Activated naive CD4-positive, alpha-beta T cell treated with anti-CD3 and anti-CD28 coated beads, Interleukin-2, amount 10 ng/mL, durations not matched to agents 7 days and 5 days (primary cell): ENCODE data around the gene INHBA.

Experiments
- CTCF ChIA-PET: fragments of 350-600 bp; sonication (Branson Sonifier 250); formaldehyde crosslinking; loops from one replicate; lab custom pipeline; 2021; ENCODE audit warnings: antibody characterized with exemption; lab: Charles Lee
- DNase-seq: peaks from one replicate; pipeline ENCODE4 v3.0.0-alpha.2; 2020
- H3K27ac Mint-ChIP-seq: one replicate; pipeline ENCODE4 v1.8.0; 2021; ENCODE audit warnings: mild to moderate bottlenecking, moderate library complexity, mixed read lengths
- H3K27me3 Mint-ChIP-seq: one replicate; pipeline ENCODE4 v1.8.0; 2021; ENCODE audit warnings: mild to moderate bottlenecking, mixed read lengths
- H3K36me3 Mint-ChIP-seq: one replicate; pipeline ENCODE4 v1.8.0; 2021; ENCODE audit warnings: mixed read lengths
- H3K4me1 Mint-ChIP-seq: one replicate; pipeline ENCODE4 v1.8.0; 2021; ENCODE audit warnings: mixed read lengths
- H3K4me3 Mint-ChIP-seq: one replicate; pipeline ENCODE4 v1.8.0; 2021; ENCODE audit warnings: mild to moderate bottlenecking, moderate library complexity, mixed read lengths
- H3K9me3 Mint-ChIP-seq: one replicate; pipeline ENCODE4 v1.8.0; 2021; ENCODE audit warnings: mixed read lengths

The INHBA gene

GRCh38 chr7:41730668-41731067, 27.8 kb upstream of the INHBA start:
- Mint-ChIP-seq H3K9me3 (peaks cover 2% of the 10 kb centered on the region), H3K36me3 (no peaks in the 10 kb centered on the region)

GRCh38 chr7:41730161-41730560, 27.3 kb upstream of the INHBA start:
- CTCF ChIA-PET: interaction anchor here (1.4 kb wide), 1 partner anchor 34 kb away, joined by 4 read pairs; no protein-coding TSS in a partner anchor
- Mint-ChIP-seq H3K36me3 (no peaks in the 10 kb centered on the region), H3K9me3 (peaks cover 2% of the 10 kb centered on the region), H3K27ac (no peak overlapping the region), H3K27me3 (peaks cover 6% of the 10 kb centered on the region), H3K4me1 (peaks cover 7% of the 10 kb centered on the region), H3K4me3 (no peak overlapping the region)
- DNase-seq: no peak

More at GRCh38 chr7:41730668-41731067, 27.8 kb upstream of the INHBA start:
- DNase-seq: no peak
- CTCF ChIA-PET: interaction anchor here (1.4 kb wide), 1 partner anchor 34 kb away, joined by 4 read pairs; no protein-coding TSS in a partner anchor
- Mint-ChIP-seq H3K27ac (no peak overlapping the region), H3K27me3 (peaks cover 6% of the 10 kb centered on the region), H3K4me1 (peaks cover 7% of the 10 kb centered on the region), H3K4me3 (no peak overlapping the region)

- Mint-ChIP-seq H3K4me3 (no peak overlapping the region), H3K27me3 (peaks cover 9% of the 10 kb centered on the region), H3K4me1 (peaks cover 7% of the 10 kb centered on the region), H3K9me3 (peaks cover 2% of the 10 kb centered on the region), H3K27ac (no peak overlapping the region), H3K36me3 (no peaks in the 10 kb centered on the region)
- CTCF ChIA-PET: interaction anchor here (1.0 kb wide), 1 partner anchor 17 kb away, joined by 3 read pairs; no protein-coding TSS in a partner anchor
- no peak for DNase-seq
These were observed 26.2 kb upstream of the INHBA start for GRCh38 chr7:41729059-41729458.

GRCh38 chr7:41725013-41725412, 22.1 kb upstream of the INHBA start:
- H3K27ac Mint-ChIP-seq: no peak overlapping the region
- peaks cover 14% of the 10 kb centered on the region for H3K27me3 Mint-ChIP-seq
- no peaks in the 10 kb centered on the region for H3K4me1 Mint-ChIP-seq
- H3K4me3 Mint-ChIP-seq: no peak overlapping the region
- no peak for DNase-seq
- H3K36me3 Mint-ChIP-seq: no peaks in the 10 kb centered on the region
- CTCF ChIA-PET: no interaction called here
- H3K9me3 Mint-ChIP-seq: peaks cover 2% of the 10 kb centered on the region

- Mint-ChIP-seq H3K27me3 (peaks cover 8% of the 10 kb centered on the region), H3K4me3 (no peak overlapping the region), H3K4me1 (no peaks in the 10 kb centered on the region), H3K27ac (no peak overlapping the region), H3K9me3 (no peaks in the 10 kb centered on the region), H3K36me3 (no peaks in the 10 kb centered on the region)
- CTCF ChIA-PET: interaction anchor here (0.7 kb wide), 1 partner anchor 12 kb away, joined by 3 read pairs; no protein-coding TSS in a partner anchor
- DNase-seq: no peak
These were observed 18.0 kb upstream of the INHBA start for GRCh38 chr7:41720886-41721285.

GRCh38 chr7:41720046-41720445, 17.2 kb upstream of the INHBA start:
- H3K4me1 Mint-ChIP-seq: no peaks in the 10 kb centered on the region
- H3K27me3 Mint-ChIP-seq: peaks cover 8% of the 10 kb centered on the region
- H3K9me3 Mint-ChIP-seq: no peaks in the 10 kb centered on the region
- CTCF ChIA-PET: no interaction called here
- no peak overlapping the region for H3K4me3 Mint-ChIP-seq
- DNase-seq: no peak
- no peaks in the 10 kb centered on the region for H3K36me3 Mint-ChIP-seq
- no peak overlapping the region for H3K27ac Mint-ChIP-seq

- H3K4me1 Mint-ChIP-seq: no peaks in the 10 kb centered on the region
- CTCF ChIA-PET: no interaction called here
- H3K9me3 Mint-ChIP-seq: no peaks in the 10 kb centered on the region
- no peak overlapping the region for H3K27ac Mint-ChIP-seq
- no peak for DNase-seq
- H3K4me3 Mint-ChIP-seq: no peak overlapping the region
- no peaks in the 10 kb centered on the region for H3K36me3 Mint-ChIP-seq
- no peaks in the 10 kb centered on the region for H3K27me3 Mint-ChIP-seq
These were observed 13.8 kb upstream of the INHBA start for GRCh38 chr7:41716691-41717090.

- Mint-ChIP-seq H3K27me3 (no peaks in the 10 kb centered on the region), H3K27ac (no peak overlapping the region), H3K4me3 (no peak overlapping the region), H3K4me1 (no peaks in the 10 kb centered on the region), H3K9me3 (no peaks in the 10 kb centered on the region), H3K36me3 (no peaks in the 10 kb centered on the region)
- DNase-seq: no peak
- CTCF ChIA-PET: interaction anchor here (0.9 kb wide), 1 partner anchor 9 kb away, joined by 3 read pairs; no protein-coding TSS in a partner anchor
These were observed 12.1 kb upstream of the INHBA start for GRCh38 chr7:41715000-41715399.

GRCh38 chr7:41711283-41712064, 8.6 kb upstream of the INHBA start:
- Mint-ChIP-seq H3K4me1 (no peaks in the 10 kb centered on the region), H3K27ac (no peak overlapping the region), H3K36me3 (no peaks in the 10 kb centered on the region), H3K4me3 (no peak overlapping the region), H3K9me3 (no peaks in the 10 kb centered on the region), H3K27me3 (peaks cover 7% of the 10 kb centered on the region)
- CTCF ChIA-PET: interaction anchor here (1.0 to 1.4 kb wide), 2 partner anchors 12 to 17 kb away, joined by 3 to 6 read pairs; no protein-coding TSS in a partner anchor
- no peak for DNase-seq

- peaks cover 14% of the 10 kb centered on the region for H3K27me3 Mint-ChIP-seq
- CTCF ChIA-PET: interaction anchor here (1.4 kb wide), 1 partner anchor 12 kb away, joined by 6 read pairs; no protein-coding TSS in a partner anchor
- H3K9me3 Mint-ChIP-seq: no peaks in the 10 kb centered on the region
- no peak overlapping the region for H3K27ac Mint-ChIP-seq
- H3K4me1 Mint-ChIP-seq: peaks cover 4% of the 10 kb centered on the region
- H3K36me3 Mint-ChIP-seq: no peaks in the 10 kb centered on the region
- DNase-seq: no peak
- no peak overlapping the region for H3K4me3 Mint-ChIP-seq
These were observed 7.9 kb upstream of the INHBA start for GRCh38 chr7:41710838-41711237.

GRCh38 chr7:41709621-41710020, 6.7 kb upstream of the INHBA start:
- CTCF ChIA-PET: interaction anchor here (1.1 to 1.2 kb wide), 2 partner anchors 10 to 12 kb away, joined by 3 read pairs; no protein-coding TSS in a partner anchor
- peaks cover 26% of the 10 kb centered on the region for H3K27me3 Mint-ChIP-seq
- no peaks in the 10 kb centered on the region for H3K9me3 Mint-ChIP-seq
- no peak overlapping the region for H3K27ac Mint-ChIP-seq
- peaks cover 11% of the 10 kb centered on the region for H3K4me1 Mint-ChIP-seq
- H3K36me3 Mint-ChIP-seq: no peaks in the 10 kb centered on the region
- H3K4me3 Mint-ChIP-seq: no peak overlapping the region
- no peak for DNase-seq

- DNase-seq: no peak
- CTCF ChIA-PET: interaction anchor here (1.1 to 1.2 kb wide), 2 partner anchors 9 to 13 kb away, joined by 3 read pairs; no protein-coding TSS in a partner anchor
These were observed 5.9 kb upstream of the INHBA start for GRCh38 chr7:41708581-41709358.

GRCh38 chr7:41706228-41706930, 3.5 kb upstream of the INHBA start:
- Mint-ChIP-seq H3K4me1 (peaks cover 16% of the 10 kb centered on the region), H3K27ac (no peak overlapping the region), H3K4me3 (no peak overlapping the region), H3K36me3 (no peaks in the 10 kb centered on the region), H3K9me3 (no peaks in the 10 kb centered on the region), H3K27me3 (peaks cover 40% of the 10 kb centered on the region)
- CTCF ChIA-PET: interaction anchor here (0.8 to 2.2 kb wide), 4 partner anchors 9 to 1375 kb away, joined by 3 to 19 read pairs (median 4); no protein-coding TSS in a partner anchor
- DNase-seq: no peak

More at GRCh38 chr7:41708581-41709358, 5.9 kb upstream of the INHBA start:
- H3K36me3 Mint-ChIP-seq: no peaks in the 10 kb centered on the region
- H3K4me3 Mint-ChIP-seq: no peak overlapping the region
- H3K9me3 Mint-ChIP-seq: no peaks in the 10 kb centered on the region
- H3K27ac Mint-ChIP-seq: no peak overlapping the region
- peaks cover 16% of the 10 kb centered on the region for H3K4me1 Mint-ChIP-seq
- H3K27me3 Mint-ChIP-seq: peaks cover 33% of the 10 kb centered on the region
